HG03045 (cell line): ENCODE results near the gene DNASE1L1.

Experiments
- ATAC-seq: cut with Tn5 transposase; IDR thresholded peaks from one replicate; pipeline ENCODE4 v1.9.1; 2021; ENCODE audit warnings: mild to moderate bottlenecking, moderate library complexity; ENCODE audit not compliant: unreplicated experiment

Gene DNASE1L1, protein sequence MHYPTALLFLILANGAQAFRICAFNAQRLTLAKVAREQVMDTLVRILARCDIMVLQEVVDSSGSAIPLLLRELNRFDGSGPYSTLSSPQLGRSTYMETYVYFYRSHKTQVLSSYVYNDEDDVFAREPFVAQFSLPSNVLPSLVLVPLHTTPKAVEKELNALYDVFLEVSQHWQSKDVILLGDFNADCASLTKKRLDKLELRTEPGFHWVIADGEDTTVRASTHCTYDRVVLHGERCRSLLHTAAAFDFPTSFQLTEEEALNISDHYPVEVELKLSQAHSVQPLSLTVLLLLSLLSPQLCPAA

DNA sequence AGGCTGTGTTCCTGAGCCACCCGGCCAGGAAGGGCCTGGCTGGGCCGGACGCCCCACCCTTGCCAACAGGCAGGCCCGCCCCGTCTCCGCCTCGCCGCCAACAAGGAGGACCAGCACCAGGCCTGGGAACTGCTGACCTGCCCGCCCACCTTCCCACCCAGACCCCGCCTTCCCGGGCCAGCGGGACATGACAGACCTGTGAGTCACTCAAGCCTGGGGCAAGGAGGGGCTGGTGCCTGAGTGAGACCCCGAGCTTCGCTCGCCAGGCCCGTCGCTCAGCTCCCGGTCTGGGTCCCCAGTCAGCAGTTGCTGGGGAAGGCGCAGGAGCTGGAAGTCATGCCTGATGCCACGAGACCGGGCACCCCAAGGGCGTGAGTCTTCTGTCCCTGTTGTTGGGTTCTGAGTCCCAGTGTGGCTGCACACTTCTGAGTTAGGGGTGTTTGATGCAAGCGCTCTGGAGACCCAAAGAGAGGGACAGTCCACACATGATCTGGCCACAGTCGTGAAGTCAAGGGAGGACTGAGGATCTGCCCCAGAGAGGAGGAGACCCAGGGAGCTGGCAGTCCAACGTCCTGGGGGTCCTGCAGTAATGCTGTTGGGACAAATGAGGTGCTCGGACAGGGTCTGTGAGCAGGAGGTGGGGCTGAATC is at the start of gene DNASE1L1:
Gene DNASE1L1 (minus strand): TSS at position 33 of the 650 bp plus-strand sequence. CDS start 3,686 bp downstream, outside the sequence.
- peak; percentile 47 for ATAC-seq

DNA sequence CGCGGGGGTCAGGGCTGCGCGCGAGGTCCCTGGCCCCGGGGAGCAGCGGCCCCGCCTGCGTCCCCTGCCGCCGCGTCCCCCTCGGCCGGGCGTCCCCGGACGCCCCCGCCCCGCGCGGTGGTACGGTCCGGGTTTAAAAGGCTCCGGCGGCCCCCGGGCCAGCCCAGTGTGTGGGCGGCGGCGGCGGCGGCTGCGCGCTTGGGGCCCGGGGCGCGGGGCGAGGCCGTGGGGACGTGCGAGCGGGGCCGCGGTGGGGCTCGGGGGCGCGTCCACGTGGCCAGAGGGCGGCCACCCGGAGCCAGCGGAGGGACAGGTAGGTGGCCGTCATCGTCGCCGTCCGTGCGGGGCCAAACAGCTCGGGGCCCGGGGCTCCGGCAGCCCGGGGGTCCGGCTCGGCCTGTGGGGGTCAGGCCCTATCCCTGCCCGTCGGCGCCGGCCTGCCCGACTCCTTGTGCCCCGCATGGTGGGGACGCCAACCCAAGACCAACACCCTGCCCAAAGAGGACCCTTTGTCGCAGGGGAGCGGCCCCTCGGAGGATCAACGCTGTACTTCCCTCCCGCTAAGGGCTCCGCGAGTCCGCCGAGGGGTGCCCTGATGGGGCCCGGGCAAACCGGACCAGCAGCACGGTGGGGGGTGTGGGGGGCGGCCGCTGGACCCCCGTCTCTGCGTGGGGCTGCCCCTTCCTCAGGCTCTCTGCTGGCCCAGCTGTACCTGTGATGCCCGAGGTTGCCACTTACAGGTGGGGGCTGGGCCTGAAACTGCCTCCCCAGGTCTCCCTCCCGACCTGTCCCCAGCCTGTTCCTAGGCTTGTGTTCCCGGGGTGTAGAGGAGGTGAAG is 49.3 kb upstream of the DNASE1L1 start, which contains the start of gene PLXNA3:
Gene PLXNA3 (plus strand): TSS at position 166 of the 838 bp plus-strand sequence. CDS start 1,903 bp downstream, outside the sequence.
- peak; percentile 58 for ATAC-seq

DNA sequence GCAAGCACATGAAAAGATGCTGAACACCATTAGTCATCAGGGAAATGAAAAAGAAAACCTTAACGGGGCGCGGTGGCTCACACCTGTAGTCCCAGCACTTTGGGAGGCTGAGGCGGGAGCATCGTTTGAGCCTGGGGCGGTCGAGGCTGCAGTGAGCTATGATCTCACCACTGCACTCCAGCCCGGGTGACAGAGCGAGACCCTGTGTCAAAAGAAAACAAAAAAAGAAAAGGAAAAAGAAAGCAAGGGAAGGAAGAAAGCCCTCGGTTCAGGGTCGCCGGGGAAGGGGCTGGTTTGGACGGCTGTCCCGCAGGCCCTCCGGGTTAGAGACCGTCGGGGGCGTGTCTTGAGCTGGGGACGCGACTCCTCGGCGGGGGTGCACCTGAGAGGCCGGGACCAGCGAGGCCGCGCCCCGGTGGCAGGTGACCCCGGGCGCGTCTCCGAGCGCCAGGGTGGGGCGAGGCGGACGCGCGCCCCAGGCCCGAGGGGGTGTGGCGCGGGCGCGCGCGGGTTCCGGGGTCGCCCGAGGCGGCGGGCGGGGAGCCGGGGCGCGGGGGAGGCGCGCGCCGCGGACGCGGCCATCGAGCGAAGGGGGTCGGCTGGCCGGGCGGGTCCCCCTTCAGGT is 48.5 kb upstream of the DNASE1L1 start:
- peak; percentile 63 for ATAC-seq

DNA sequence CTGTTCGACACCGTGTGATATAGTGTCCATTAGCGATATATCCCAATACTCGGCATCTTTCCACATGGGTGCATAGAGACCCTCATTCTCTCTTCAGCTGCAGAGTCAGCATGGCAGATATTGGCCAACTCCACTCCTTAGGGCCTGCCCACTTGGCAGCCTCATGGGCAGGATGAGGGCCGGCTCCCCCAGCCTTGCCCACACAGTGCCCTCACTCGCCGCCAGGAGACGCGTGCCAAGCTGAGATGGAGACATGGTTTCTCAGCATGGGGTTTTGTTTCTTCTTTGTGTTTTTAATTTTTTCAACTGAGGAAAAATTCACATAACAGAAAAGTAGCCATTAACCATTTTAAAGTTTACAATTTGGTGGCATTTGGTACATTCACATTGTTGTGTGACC is 43.8 kb upstream of the DNASE1L1 start:
- no peak for ATAC-seq

DNA sequence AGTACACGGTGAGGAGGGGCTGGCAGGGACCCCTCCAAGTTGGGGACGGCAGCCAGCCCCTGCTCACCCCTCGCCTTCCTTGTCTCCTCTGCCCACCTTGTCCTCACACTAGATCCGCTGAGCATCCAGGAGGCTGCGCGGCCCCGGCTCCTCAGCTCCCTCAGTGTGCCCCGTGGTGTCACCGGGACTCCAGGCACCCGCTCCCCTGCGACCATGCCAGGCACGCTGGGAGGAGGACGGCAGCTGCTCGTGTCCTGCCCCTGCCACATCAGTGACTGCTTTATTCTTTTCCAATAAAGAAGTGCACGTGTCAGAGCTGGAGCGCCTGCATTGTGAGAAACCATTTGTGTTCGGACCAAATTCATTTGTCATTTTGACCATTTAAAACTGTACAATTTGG is 41.3 kb upstream of the DNASE1L1 start:
- no peak for ATAC-seq

DNA sequence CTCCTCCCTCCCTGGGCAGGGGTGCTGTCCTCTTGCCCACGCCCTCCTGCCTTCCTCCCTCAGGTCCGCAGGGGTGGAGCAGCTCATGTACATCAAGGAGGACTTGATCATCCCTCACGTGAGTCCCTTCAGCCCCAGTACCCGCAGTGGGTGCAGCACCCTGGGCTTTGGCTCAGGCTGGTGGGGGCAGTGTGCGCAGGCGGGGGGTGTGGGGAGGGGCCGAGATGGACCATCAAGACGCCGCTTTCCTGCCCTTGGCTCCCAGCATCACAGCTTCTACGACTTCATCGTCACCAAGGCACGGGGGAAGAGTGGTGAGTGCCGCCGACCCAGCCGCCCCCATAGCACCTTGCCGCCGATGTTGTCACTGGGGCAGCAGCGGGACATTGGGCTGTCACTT is 40.6 kb upstream of the DNASE1L1 start:
- ATAC-seq, result no peak

DNA sequence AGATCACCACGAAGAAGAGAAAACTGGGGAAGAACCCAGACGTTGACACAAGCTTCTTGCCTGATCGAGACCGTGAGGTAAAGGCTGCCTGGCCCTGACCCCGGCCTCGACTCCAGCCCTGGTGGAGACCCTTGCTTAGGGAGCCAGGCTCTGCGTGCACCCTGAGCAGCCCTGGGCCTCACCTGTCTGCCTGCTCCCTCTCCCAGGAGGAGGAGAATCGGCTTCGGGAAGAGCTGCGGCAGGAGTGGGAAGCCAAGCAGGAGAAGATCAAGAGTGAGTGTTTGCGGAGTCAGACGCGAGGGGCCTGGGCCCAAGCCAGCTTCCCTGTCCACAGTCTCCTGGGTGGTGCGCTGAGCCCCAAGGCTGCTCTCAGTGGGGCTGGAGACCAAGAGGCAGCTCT is 39.4 kb upstream of the DNASE1L1 start:
- ATAC-seq, result no peak

DNA sequence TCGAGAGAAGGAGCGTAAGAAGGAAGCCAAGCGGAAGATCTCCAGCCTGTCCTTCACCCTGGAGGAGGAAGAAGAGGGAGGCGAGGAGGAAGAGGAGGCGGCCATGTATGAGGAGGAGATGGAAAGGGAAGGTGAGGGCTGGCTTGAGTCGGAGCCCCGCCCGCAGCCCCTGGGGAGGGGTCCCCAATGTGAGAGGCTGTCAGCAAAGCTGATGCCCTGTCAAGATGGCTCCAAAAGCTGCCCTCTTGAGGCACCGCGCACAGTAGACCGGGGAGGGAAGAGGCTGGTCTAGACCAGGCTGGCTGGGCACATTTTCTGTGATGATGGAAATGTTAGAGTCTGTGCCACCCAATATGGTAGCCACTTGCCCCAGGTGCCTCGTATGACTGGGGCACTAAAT is 37.4 kb upstream of the DNASE1L1 start:
- no peak for ATAC-seq

DNA sequence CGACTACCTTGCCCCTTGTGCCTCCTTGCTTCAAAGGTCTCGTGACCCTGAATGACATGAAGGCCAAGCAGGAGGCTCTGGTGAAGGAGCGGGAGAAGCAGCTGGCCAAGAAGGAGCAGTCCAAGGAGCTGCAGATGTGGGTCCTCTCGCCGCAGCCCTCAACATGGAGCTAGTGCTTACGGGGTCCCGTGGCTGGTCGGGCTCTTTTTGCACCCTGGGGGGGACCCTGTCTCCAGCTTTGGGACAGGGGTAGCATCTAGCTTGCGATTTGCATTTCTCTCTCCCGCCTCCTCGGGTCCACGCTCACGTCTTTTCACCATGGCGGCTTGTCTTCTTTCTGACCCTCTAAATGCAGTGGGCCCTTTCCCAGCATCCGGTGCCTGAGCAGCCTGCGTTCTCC is 36.7 kb upstream of the DNASE1L1 start:
- ATAC-seq, result no peak

DNA sequence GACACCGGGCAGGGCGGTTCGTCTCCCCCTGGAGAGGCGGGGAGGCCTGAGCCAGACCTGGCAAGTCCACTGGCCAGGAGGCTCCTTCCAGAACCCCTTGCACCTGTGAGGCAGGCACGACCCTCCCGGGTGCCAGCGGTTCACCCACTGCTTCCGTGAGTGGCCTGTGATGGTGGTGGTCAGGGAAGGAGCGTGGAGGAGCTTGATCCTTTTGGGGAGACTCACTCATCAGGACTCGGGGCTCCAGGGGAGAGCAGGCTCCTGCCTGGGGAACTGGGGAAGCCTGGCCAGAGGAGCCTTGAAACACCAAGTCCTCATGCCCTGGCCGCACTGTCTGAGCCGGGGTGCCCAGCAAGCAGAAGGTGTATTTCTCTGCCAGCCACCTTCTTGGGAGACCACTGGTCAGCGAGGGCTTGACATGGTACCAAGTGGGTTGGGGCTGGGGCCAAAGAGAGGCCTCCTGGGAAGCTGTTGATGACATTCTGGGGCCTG is 35.7 kb upstream of the DNASE1L1 start:
- ATAC-seq, result no peak

DNA sequence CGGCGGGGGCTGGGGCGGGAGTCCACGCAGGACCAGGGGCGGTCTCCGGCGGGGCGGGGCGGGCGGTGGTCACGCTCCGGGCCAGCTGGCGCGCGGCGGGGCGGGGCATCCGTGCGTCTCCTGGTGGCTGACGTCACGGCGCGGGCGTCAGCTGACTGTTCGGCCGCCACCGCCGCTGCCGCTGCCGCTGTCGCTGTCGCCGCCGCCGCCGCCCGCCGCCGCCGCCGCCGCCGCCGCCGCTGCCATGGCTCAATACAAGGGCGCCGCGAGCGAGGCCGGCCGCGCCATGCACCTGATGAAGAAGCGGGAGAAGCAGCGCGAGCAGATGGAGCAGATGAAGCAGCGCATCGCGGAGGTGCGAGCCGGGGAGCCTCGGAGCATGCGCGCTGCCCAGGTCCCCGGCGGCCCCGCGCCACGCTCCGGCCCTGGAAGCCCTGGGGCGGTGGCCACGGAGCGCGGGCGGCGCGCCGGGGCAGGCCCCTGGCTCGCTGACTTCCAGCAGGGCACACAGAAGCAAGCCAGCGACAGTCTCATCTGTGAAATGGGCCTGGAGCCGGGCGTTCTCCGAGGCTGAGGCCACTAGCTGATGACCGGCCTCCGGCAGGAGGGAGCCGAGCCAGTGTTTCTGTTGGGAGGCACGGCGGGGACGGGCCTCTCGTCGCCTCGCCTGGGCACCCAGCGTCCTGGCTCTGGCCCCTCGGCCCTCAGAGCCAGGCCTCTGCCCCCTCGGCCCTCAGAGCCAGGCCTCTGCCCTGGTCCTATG is 35.1 kb upstream of the DNASE1L1 start, which contains the start of gene FAM50A:
Gene FAM50A (plus strand): TSS at position 150 of the 763 bp plus-strand sequence. CDS start 95 bp downstream, at position 245.
- peak; percentile 77 for ATAC-seq

DNA sequence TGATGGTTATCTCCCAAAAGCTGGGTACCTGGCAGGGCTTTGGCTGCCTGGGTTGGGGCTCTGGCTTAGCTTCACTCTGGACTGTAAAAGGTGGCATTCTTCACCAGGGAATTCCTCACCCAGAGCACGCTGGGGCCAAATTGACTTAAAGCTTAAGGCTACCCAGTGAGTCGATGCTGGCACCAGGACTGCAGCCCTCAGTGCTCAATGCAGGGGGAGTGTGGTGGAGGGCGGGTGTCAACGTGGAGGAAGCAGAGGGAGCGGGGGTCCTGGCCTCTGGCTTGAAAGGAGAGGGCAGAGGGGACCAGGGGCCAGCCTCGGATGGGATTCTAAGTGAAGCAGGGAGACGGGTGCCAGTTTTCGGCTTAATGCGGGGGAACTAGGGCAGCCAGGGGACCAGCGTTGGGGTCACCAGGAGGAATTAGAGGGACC is 34.4 kb upstream of the DNASE1L1 start:
- ATAC-seq, result no peak

DNA sequence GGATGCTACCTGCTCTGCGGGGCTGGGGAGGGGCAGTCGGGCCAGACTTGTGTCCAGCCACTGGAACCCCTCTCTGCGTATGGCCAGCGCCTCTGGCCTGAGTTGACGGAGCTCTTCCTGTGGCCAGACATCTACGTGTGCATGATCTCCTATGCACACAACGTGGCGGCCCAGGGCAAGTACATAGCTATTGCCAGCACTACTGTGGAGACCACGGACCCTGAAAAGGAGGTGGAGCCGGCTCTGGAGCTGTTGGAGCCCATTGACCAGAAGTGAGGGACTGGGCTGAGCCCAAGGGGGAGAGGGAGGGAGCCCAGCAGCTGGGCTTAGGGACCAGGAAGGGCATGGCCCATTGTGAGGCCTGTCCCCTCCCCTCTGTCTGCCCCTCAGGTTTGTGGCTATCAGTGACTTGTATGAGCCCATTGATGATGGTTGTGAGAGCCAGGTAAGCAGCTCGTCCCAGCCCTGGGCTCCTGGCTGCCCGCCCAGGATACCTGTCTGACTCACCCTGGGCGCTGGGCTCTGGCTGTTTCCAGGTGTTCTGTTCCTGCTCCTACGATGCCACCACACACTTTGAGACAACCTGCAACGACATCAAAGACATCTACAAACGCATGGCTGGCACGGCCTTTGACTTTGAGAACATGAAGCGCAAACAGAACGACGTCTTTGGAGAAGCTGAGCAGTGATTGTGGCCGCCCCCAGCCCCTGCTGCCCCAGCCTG is 33.1 kb upstream of the DNASE1L1 start:
- no peak for ATAC-seq

DNA sequence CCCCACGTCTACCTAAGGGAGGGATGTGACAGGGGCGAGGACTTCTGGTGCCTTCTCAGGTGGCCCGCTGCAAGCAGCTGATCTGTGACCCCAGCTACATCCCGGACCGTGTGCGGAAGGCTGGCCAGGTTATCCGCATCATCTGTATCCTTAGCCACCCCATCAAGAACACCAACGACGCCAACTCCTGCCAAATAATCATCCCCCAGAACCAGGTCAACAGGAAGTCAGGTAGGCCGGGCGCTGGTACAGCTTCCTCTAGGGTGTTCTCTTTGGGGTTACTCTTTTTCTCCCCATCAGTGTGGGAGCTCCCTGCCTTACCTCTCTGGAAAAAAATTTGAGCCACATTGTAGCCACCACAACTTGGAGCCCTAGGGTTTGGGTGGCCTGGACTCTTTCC is 32.5 kb upstream of the DNASE1L1 start:
- no peak for ATAC-seq

DNA sequence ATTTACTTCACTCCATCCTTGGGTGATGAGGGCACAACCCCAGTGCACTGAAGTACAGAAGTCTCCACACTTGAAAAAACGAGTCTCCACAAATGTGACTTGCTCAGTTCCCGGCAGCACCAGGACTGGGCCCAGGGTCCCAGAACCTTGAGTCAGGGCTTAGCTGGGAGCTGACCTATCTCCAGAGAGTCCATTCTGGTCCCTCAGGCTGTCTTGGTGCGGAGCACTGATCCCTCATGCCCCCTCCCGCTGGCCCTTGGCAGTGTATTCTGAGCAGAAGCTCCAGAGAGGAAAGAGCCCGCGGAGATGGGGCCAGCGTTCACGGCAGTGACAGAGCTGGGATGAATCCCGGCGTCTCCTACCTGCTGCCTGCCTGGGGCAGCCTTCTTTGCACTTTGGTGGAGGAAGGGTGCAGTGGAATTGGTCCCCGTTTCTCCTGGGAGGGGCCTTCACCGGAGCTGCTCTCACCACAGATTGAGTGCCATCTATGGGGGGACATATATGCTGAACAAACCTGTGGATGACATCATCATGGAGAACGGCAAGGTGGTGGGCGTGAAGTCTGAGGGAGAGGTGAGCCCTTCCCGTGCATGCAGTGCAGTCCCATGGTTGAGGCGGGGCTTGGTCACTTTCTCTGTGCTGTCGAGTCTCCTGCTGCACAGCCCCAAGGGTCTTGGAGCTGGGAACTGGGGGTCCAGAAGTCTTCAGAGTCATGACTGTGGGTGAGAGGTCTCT is 31.7 kb upstream of the DNASE1L1 start:
- ATAC-seq, result no peak

DNA sequence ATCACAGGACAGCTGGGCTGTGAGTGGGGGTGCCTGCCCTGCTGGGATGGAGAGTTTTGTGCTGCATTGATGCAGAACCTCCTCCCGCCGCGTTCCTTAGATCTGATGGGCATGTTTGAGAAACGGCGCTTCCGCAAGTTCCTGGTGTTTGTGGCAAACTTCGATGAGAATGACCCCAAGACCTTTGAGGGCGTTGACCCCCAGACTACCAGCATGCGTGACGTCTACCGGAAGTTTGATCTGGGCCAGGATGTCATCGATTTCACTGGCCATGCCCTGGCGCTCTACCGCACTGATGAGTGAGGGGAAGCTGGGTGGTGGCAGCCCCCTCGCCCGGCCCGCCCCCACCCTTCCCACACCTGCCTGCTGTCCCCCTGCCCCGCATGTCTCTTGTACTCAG is 30.8 kb upstream of the DNASE1L1 start:
- ATAC-seq, result no peak

DNA sequence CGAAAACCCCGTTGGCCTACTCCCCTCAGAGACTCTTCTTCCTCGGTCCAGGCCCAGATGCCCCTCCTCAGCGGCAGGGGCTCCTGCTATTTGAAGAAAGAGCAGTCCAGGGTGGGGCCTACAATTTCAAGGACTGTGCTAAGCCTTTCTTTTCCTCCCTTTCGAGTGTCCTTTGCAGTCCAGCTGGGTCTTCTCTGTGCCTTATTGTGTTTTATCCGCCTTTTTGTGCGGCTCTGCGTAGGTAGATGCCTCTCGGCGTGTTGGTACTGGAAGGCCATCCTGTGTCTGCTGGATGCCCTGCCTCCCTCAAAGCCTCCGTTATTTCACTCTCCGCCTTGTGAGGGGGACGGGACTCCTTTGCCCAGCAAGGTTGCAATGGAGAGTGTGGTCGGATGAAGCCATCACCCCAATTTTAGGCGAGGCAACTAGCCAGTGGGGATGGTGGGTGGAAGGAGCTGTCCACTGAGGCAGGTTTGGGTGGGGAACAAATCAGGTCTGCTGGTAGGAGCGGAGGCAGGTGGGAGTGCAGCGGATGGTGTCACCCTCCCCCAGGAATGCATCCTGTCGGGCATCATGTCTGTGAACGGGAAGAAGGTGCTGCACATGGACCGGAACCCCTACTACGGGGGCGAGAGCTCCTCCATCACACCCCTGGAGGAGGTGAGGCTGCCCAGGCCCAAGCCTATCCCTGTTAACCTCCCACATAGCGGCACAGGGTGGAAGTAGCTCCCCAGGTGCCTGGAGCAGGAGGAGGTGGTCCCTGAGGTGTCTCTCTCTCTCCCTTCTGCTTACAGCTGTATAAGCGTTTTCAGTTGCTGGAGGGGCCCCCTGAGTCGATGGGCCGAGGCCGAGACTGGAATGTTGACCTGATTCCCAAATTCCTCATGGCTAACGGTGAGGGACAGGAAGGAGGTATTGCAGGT is 29.2 kb upstream of the DNASE1L1 start:
- no peak for ATAC-seq
